WTC11 (cell line): ENCODE measurements around the gene F8. TPM values are rescaled to one million over a fixed set of nuclear protein-coding genes. Genes with fewer than 3 reads are reported as not detected.
"Not testable (repeated sequence)": the region's sequence is repeated elsewhere in the genome, so short reads cannot be mapped to it uniquely, and the experiment has no call there.

Source experiments
- ATAC-seq: fragments of 200-7000 bp; cut with Tn5 transposase; 2 replicates; pipeline ENCODE4 v1.10.0; 2021; ENCODE audit warnings: mild to moderate bottlenecking, moderate library complexity
- CTCF ChIA-PET: fragments of 300-600 bp; sonication (Branson Sonifier 250); formaldehyde crosslinking; loops from one replicate; lab custom pipeline; 2021; ENCODE audit warnings: antibody characterized with exemption; lab: Charles Lee
- POLR2A ChIA-PET: fragments of 350-600 bp; sonication (Branson Sonifier 250); formaldehyde crosslinking; loops from one replicate; lab custom pipeline; 2021; ENCODE audit warnings: antibody characterized with exemption; lab: Charles Lee
- DNase-seq: peaks from one replicate; pipeline ENCODE4 v3.0.0; 2021; ENCODE audit warnings: low spot score
- H3K27ac Mint-ChIP-seq: 2 replicates; pipeline ENCODE4 v1.8.0; 2021; ENCODE audit warnings: mixed read lengths
- H3K27me3 Mint-ChIP-seq: 2 replicates; pipeline ENCODE4 v1.8.0; 2021; ENCODE audit warnings: low read depth, mild to moderate bottlenecking, moderate library complexity, mixed read lengths
- H3K36me3 Mint-ChIP-seq: 2 replicates; pipeline ENCODE4 v1.8.0; 2021; ENCODE audit warnings: mixed read lengths
- H3K4me1 Mint-ChIP-seq: 2 replicates; pipeline ENCODE4 v1.8.0; 2022; ENCODE audit warnings: mixed read lengths
- H3K4me3 Mint-ChIP-seq: 2 replicates; pipeline ENCODE4 v1.8.0; 2021; ENCODE audit warnings: mild to moderate bottlenecking, moderate library complexity, mixed read lengths
- H3K9me3 Mint-ChIP-seq: 2 replicates; pipeline ENCODE4 v1.8.0; 2021; ENCODE audit warnings: mixed read lengths
- CREB1 ChIP-seq: sonication (generic); formaldehyde crosslinking; IDR thresholded peaks from 2 replicates; pipeline ENCODE4 v1.8.0; 2023; ENCODE audit warnings: mild to moderate bottlenecking, missing genetic modification reagents
- E2F5 ChIP-seq: sonication (generic); formaldehyde crosslinking; IDR thresholded peaks from 2 replicates; pipeline ENCODE4 v1.8.1; 2022; ENCODE audit warnings: mild to moderate bottlenecking, moderate library complexity, missing genetic modification reagents
- ELF4 ChIP-seq: sonication (generic); formaldehyde crosslinking; IDR thresholded peaks from 2 replicates; pipeline ENCODE4 v1.8.1; 2022; ENCODE audit warnings: low read depth, mild to moderate bottlenecking, moderate library complexity, missing genetic modification reagents
- EMX1 ChIP-seq: fragments of 250-450 bp; sonication (Bioruptor Pico); IDR thresholded peaks from 2 replicates; pipeline ENCODE4 v1.8.0; 2021; ENCODE audit warnings: mild to moderate bottlenecking
- FOXJ3 ChIP-seq: sonication (generic); formaldehyde crosslinking; IDR thresholded peaks from 2 replicates; pipeline ENCODE4 v1.9.0; 2021; ENCODE audit warnings: missing genetic modification reagents, mild to moderate bottlenecking, borderline replicate concordance
- FOXP4 ChIP-seq: sonication (generic); formaldehyde crosslinking; IDR thresholded peaks from 2 replicates; pipeline ENCODE4 v1.8.0; 2022; ENCODE audit warnings: mild to moderate bottlenecking, missing genetic modification reagents
- GABPB1 ChIP-seq: sonication (generic); formaldehyde crosslinking; IDR thresholded peaks from 2 replicates; pipeline ENCODE4 v1.8.1; 2023; ENCODE audit warnings: mild to moderate bottlenecking, missing genetic modification reagents
- GRHL2 ChIP-seq: fragments of 250-450 bp; sonication (Bioruptor Pico); IDR thresholded peaks from 2 replicates; pipeline ENCODE4 v1.8.0; 2022; ENCODE audit warnings: mild to moderate bottlenecking, moderate library complexity; ENCODE audit not compliant: insufficient replicate concordance, severe bottlenecking
- HMGXB4 ChIP-seq: sonication (generic); formaldehyde crosslinking; IDR thresholded peaks from 2 replicates; pipeline ENCODE4 v1.8.1; 2023; ENCODE audit warnings: mild to moderate bottlenecking, moderate library complexity, missing genetic modification reagents
- MAX ChIP-seq: sonication (generic); formaldehyde crosslinking; IDR thresholded peaks from 2 replicates; pipeline ENCODE4 v1.8.0; 2022; ENCODE audit warnings: mild to moderate bottlenecking, missing genetic modification reagents
- NFE2L1 ChIP-seq: sonication (generic); formaldehyde crosslinking; IDR thresholded peaks from 2 replicates; pipeline ENCODE4 v1.8.1; 2023; ENCODE audit warnings: missing genetic modification reagents
- SP1 ChIP-seq: sonication (generic); formaldehyde crosslinking; conservative IDR thresholded peaks from 2 replicates; pipeline ENCODE4 v1.8.1; 2022; ENCODE audit warnings: missing genetic modification reagents
- ZBTB21 ChIP-seq: sonication (generic); formaldehyde crosslinking; IDR thresholded peaks from 2 replicates; pipeline ENCODE4 v1.8.1; 2023; ENCODE audit warnings: mild to moderate bottlenecking, missing genetic modification reagents, borderline replicate concordance
- ZMAT4 ChIP-seq: fragments of 250-450 bp; sonication (Bioruptor Pico); IDR thresholded peaks from 2 replicates; pipeline ENCODE4 v1.9.0; 2021; ENCODE audit warnings: mild to moderate bottlenecking
- ZNF219 ChIP-seq: sonication (generic); formaldehyde crosslinking; IDR thresholded peaks from 2 replicates; pipeline ENCODE4 v1.8.0; 2023; ENCODE audit warnings: missing genetic modification reagents, mild to moderate bottlenecking, borderline replicate concordance
- ZNF232 ChIP-seq: sonication (generic); formaldehyde crosslinking; IDR thresholded peaks from 2 replicates; pipeline ENCODE4 v1.8.0; 2022; ENCODE audit warnings: mild to moderate bottlenecking, missing genetic modification reagents
- ZNF317 ChIP-seq: sonication (generic); formaldehyde crosslinking; IDR thresholded peaks from 2 replicates; pipeline ENCODE4 v1.8.1; 2023; ENCODE audit warnings: low read depth, mild to moderate bottlenecking, moderate library complexity, missing genetic modification reagents, borderline replicate concordance
- total RNA-seq: library from RNA; stranded (reverse); gene quantifications from 3 replicates; pipeline ENCODE4 v1.2.3, GENCODE V29; 2021
- TF ChIP-seq, protein P1 (sequence below): fragments of 250-450 bp; sonication (Bioruptor Pico); conservative IDR thresholded peaks from 2 replicates; pipeline ENCODE4 v1.9.0; 2021; ENCODE audit warnings: mild to moderate bottlenecking

The F8 gene
- total RNA-seq, 1 experiment from 2014 or later: 1.6 TPM

GRCh38 chrX:155020591-155020990 lies 1.9 kb downstream of the F8 start:
- no peak for DNase-seq
- no peaks in the 10 kb centered on the region for H3K9me3 Mint-ChIP-seq
- H3K36me3 Mint-ChIP-seq: no peaks in the 10 kb centered on the region
- POLR2A ChIA-PET: no interaction called here
- TF ChIP-seq NFE2L1 (CRISPR knock-in tag) (no peak), ZNF317 (CRISPR knock-in tag) (no peak), ZBTB21 (no peak), CREB1 (CRISPR knock-in tag) (no peak), ELF4 (no peak)
- TF ChIP-seq, all 79 proteins: peak for 0
- H3K27ac Mint-ChIP-seq: no peak overlapping the region
- no peak overlapping the region for H3K4me3 Mint-ChIP-seq
- CTCF ChIA-PET: no interaction called here
- no peak for ATAC-seq
- H3K4me1 Mint-ChIP-seq: peaks cover 8% of the 10 kb centered on the region
- H3K27me3 Mint-ChIP-seq: no peaks in the 10 kb centered on the region

- ChIA-PET CTCF (no interaction called here), POLR2A (no interaction called here)
- TF ChIP-seq ELF4: no peak
- TF ChIP-seq MAX (CRISPR knock-in tag): no peak
- TF ChIP-seq FOXJ3 (CRISPR knock-in tag): no peak
- no peak for TF ChIP-seq ZNF317 (CRISPR knock-in tag)
- TF ChIP-seq GABPB1: no peak
- TF ChIP-seq ZNF232 (CRISPR knock-in tag): no peak
- TF ChIP-seq, protein P1, sequence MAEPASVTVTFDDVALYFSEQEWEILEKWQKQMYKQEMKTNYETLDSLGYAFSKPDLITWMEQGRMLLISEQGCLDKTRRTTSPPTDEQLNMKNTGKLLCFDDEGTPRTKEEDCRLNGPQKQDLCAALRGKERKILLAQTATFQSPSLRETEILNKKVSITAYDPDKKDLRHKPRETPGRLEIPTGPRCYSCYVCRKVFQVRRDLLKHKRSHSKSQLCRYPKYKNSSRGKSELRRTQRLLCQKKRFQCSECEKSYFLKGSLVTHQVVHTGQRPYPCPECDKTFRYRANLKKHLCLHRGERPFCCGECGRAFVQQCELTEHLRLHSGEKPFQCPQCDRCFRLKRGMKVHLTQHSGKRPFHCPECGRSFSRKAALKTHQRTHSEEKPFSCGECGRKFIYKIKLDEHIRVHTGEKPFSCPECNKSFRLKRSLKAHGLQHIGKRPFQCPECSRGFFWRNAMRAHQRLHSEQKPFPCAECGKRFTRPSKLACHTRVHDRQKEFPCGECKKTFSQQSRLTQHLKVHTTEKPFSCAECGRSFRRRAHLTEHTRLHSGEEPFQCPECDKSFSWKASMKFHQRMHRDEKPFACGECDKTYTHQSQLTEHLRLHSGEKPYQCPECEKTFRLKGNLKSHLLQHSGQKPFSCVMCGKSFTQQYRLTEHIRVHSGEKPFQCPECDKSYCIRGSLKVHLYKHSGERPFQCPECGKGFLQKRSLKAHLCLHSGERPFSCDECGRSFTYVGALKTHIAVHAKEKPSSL (CRISPR knock-in tag): no peak
- no peak for TF ChIP-seq ZNF219
- no peak for TF ChIP-seq SP1 (CRISPR knock-in tag)
- no peak for TF ChIP-seq ZMAT4
- TF ChIP-seq E2F5 (CRISPR knock-in tag): no peak
- no peak for TF ChIP-seq EMX1
- TF ChIP-seq FOXP4 (CRISPR knock-in tag): no peak
- TF ChIP-seq HMGXB4 (CRISPR knock-in tag): no peak
- TF ChIP-seq GRHL2 (CRISPR knock-in tag): no peak
- ATAC-seq: no peak
- Mint-ChIP-seq H3K27ac (no peak overlapping the region), H3K36me3 (no peaks in the 10 kb centered on the region), H3K27me3 (no peaks in the 10 kb centered on the region), H3K4me3 (no peak overlapping the region), H3K9me3 (peaks cover 4% of the 10 kb centered on the region; the same call in 1 of the 2 replicates), H3K4me1 (no peaks in the 10 kb centered on the region)
- no peak for DNase-seq
Measured at GRCh38 chrX:155009994-155010472, 12.5 kb downstream of the F8 start.

DNA sequence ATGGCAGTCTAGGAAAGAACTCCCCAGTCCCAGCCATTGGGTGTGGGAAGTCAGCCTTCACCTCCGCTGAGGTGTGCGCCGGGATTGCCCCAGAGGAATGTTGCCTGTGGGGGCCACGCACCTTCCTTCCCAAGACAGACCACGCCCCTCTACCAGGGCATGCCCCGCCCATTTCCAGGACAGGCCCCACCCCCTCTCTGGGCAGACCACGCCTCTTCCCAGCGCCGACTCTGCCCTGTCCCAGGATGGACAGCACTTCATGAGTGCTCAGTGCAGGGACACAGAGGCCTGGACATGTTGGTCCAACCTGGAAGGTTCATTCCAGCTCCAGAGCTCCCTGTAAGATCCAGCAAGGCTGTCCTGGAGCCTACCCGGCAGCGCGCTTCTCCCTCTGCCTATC lies 13.9 kb downstream of the F8 start:
- H3K36me3 Mint-ChIP-seq, H3K27ac Mint-ChIP-seq, CTCF ChIA-PET, DNase-seq, H3K4me3 Mint-ChIP-seq, POLR2A ChIA-PET, H3K9me3 Mint-ChIP-seq, H3K27me3 Mint-ChIP-seq, H3K4me1 Mint-ChIP-seq: not testable (repeated sequence)
- peak; percentile 92 for ATAC-seq

DNA sequence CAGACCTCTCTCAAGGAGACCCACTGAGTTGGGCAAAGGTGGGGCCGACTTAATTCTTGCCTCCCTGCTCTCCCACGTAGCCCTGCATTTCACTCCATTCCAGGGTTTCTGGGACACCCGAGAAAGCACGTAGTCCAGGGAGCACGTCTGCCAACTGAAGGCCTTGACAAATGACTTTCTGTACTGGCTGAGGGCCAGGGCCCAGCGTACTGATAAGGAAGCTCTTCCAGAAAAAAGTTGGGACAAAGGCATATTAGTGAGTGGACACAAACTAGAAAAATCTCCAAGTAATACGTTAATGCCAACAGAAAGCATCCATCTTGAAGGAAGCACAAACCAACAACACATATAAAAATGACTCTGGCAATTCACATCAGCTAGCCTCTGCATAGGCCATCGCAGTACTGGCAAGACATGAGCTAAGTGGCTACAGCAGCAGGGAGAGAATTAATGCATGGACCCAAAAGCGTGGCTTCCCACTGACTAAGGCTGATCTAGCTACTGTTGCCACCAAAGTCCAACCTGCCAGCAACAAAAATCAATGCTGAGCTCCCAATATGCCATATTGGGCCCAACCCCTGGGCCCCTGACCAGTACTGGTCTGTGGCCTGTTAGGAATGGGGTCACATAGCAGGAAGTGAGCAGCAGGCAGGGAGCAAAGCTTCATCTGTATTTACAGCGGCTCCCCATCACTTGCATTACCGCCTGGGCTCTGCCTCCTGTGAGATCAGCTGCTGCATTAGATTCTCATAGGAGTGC lies 15.4 kb downstream of the F8 start:
- H3K4me1 Mint-ChIP-seq, POLR2A ChIA-PET, H3K27me3 Mint-ChIP-seq, H3K36me3 Mint-ChIP-seq, DNase-seq, H3K4me3 Mint-ChIP-seq, H3K27ac Mint-ChIP-seq, ATAC-seq, H3K9me3 Mint-ChIP-seq: not testable (repeated sequence)
- CTCF ChIA-PET: interaction anchor here (0.5 to 1.2 kb wide), 2 partner anchors 80 to 655 kb away, joined by 3 read pairs; no protein-coding TSS in a partner anchor

DNA sequence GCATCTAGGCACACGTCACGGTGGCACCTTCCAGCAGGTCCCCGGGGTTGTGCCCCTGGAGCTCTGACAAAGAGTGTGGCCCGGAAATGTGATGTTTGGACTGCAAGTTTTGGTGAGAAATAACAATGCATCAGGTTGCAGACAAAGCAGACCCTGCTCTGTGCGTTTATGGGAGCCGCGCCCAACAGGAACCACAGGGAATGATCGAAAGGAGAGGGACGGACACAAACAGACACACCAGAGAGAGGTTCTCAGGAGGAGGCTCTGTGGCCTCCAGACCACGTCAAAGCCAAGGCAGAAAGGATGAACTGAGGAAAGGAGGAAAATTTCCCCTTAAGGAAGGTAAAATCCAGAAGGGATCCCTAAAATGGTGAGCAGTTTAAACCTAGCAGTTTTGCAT lies 16.1 kb downstream of the F8 start:
- H3K27ac Mint-ChIP-seq, H3K4me3 Mint-ChIP-seq, H3K36me3 Mint-ChIP-seq, H3K9me3 Mint-ChIP-seq, H3K4me1 Mint-ChIP-seq, POLR2A ChIA-PET, DNase-seq, CTCF ChIA-PET, H3K27me3 Mint-ChIP-seq, ATAC-seq: not testable (repeated sequence)
